ENCODE measurements around the gene ZNF555.

ZNF555 gene

GRCh38 chr19:2827022-2827421 is 14.3 kb upstream of the ZNF555 start:
- DNase-seq, result no peak

- no peak for DNase-seq
Observed at GRCh38 chr19:2827840-2828489, 13.3 kb upstream of the ZNF555 start.

DNA sequence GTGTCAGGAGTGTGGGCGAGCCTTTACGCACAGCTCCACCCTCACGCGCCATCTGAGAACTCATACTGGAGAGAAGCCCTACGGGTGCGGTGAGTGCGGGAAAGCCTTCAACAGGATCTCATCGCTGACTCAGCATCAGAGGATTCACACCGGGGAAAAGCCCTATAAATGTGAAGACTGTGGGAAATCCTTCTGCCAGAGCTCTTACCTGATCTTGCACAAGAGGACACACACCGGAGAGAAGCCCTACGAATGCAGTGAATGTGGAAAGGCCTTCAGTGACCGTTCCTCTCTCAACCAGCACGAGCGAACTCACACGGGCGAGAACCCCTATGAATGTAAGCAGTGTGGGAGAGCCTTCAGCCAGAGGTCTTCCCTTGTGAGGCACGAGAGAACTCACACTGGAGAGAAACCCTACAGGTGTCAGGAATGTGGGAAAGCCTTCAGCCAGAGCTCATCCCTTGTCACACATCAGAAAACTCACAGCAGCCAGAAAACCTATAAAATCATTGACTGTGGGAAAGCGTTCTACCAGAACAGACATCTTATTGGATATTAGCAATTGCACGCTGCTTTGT is 6.9 kb upstream of the ZNF555 start:
- DNase-seq, result no peak

GRCh38 chr19:2837430-2837829 is 3.8 kb upstream of the ZNF555 start:
- DNase-seq, result no peak

GRCh38 chr19:2841855-2842574 is 740 bp downstream of the ZNF555 start:
- no peak for DNase-seq

DNA sequence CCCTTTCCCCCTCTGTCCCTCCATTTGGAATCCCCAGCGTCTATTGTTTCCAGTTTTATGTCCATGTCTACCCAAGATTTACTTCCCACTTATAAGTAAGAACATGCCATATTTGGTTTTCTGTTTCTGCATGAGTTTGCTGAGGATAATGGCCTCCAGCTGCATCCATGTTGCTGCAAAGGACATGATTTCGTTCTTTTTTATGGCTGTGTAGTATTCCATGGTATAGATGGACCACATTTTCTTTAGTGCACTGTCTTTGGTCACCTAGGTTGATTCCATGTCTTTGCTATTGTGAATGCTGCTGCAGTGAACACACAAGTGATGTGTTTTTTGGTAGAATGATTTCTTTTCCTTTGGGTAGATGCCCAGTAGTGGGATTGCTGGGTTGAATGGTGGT is 3.8 kb downstream of the ZNF555 start:
- DNase-seq, result no peak

- no peak for DNase-seq
Observed at GRCh38 chr19:2846180-2846894, 5.1 kb downstream of the ZNF555 start.

DNA sequence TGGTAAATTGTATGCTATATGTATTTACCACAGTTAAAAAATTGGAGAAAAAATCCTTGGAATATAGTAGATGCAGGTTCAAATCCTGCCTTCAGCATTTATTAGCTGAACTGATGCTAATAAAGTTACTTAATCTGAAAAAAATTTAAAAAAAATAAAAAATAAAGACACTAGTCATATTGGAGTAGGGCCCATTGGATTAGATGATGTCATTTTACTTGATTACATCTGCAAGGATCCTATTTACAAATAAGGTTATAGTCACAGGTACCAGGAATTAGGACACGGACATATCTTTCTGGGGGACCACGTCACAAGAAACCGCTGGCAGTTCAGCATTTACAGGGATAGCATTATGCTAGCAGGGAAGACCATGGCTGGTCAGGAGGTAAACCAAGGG is 6.2 kb downstream of the ZNF555 start:
- DNase-seq, result no peak

DNA sequence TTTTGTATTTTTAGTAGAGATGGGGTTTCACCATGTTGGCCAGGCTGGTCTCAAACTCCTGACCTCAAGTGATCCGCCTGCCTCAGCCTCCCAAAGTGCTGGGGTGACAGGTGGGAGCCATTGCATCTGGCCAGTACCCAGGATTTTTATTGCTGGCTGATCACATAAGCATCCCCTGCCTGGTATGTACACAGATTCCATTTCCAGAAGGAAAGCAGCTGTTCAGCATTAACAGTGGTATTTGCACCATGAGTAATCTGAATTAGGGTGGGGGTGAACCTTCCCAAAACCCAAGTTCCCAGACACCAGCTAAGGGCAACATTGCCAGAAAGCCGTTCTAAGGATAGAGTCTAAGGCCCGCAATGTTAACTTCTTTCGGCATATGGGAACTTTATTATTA is 7.3 kb downstream of the ZNF555 start:
- DNase-seq, result no peak

DNA sequence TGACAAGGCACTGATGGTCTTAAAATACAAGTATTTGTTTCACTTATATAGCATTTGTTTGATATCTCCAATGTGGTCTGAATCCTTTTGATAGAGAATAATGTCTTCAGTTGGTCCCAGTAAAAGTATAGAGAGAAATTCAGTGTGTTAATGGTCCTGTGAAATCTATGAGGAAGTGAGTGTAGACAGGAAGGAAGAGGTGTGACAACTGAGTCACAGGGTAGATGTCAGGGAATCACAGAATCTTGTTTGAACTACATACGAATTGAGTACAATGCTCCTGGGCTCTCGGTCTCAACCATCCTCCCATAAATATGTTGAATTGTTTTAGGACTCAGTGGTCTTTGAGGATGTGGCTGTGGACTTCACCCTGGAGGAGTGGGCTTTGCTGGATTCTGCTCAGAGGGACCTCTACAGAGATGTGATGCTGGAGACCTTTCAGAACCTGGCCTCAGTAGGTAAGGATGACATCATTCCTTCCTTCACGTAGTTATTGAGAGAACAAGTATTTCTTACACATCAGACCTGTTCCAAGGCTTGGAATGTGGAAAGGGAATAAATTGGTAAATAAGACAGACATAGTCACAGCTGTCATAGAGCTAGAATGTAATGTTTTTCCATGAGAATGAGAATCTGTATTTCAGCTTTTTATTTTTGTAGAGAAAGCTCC is 9.1 kb downstream of the ZNF555 start:
- no peak for DNase-seq

DNA sequence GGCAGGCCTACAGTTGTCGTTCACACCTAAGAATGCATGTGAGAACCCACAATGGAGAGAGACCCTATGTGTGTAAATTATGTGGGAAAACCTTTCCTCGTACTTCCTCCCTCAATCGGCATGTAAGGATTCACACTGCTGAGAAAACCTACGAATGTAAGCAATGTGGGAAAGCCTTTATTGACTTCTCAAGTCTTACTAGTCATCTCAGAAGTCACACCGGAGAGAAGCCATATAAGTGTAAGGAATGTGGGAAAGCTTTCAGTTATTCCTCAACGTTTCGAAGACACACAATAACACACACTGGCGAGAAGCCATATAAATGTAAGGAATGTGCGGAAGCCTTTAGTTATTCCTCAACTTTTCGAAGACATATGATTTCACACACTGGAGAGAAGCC is 11.3 kb downstream of the ZNF555 start:
- no peak for DNase-seq

DNA sequence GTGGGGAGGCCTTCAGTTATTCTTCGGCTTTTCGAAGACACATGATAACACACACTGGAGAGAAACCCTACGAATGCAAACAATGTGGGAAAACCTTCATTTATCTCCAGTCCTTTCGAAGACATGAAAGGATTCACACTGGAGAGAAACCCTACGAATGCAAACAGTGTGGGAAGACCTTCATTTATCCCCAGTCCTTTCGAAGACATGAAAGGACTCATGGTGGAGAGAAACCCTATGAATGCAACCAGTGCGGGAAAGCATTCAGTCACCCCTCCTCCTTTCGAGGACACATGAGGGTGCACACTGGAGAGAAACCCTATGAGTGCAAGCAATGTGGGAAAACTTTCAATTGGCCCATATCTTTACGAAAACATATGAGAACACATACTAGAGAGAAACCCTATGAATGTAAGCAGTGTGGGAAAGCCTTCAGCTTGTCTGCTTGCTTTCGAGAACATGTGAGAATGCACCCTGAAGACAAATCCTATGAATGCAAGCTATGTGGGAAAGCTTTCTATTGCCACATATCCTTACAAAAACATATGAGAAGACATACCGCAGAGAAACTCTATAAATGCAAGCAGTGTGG is 11.8 kb downstream of the ZNF555 start:
- DNase-seq, result no peak

DNA sequence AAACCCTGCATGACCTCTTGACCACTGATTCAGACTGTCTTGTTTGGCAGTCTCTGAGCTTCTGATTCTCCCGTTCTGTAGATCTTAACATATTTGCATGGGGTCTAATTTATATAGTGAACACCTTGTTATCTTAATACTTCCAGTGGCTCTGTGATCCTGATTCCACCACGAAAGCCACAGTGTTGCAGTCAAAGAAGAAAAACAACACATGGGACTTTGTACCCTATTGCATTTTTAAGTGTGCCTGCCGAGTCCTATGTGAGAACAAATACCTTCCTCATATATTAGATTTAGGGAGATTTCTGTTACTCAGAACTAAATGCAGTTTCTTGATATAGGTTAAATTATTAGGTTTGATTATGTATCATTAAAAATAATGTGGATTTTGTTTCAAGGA is 13.6 kb downstream of the ZNF555 start:
- no peak for DNase-seq

DNA sequence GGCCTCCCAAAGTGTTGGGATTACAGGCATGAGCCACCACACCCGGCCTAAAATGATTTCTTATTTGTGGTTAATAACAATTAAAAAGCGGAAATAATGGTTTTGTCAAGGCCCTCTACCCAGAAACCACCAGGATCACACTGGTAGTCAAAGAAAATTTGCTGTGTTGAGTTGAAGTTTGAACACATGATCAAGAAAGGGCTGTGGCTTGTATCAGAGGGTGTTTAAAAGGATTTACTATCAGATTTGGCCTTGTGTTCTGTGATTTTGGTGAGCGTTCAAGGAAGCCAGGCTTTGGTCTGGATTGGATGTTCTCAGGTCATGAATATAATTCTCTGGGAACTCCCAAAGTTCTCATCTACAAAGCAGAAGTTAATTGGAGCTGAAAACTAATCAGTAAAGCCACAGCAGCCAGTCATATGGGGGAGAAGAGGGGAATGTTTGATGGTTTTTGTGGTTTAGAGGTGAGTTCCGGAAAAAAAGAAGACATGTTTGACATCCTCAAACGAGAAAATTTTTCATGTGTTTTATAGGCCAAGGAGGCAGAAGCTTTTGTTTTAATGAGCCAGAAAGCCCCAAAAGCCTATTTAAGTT is 15.3 kb downstream of the ZNF555 start:
- peak in 1 of 2 donors; percentile 62 for DNase-seq

DNA sequence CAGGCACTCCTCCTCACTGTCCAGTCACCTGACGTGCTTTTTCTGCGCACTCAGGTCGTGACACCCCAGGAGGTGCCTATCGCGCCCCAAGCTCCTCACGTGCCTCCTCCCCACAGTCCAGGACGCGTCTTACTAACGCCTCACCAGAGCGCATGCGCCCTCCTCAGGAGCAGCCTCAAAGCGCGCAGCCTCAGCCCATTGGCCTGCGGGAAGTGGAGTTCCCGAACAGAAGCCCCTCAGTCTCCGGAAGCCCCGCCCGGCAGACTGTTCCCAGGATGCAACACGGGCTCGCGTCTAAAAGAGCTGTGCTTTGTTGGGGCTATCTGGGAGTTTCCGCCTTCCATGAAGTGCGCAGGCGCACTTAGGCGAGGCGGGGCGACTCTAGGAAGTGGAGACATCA is 17.6 kb downstream of the ZNF555 start:
- no peak for DNase-seq

DNA sequence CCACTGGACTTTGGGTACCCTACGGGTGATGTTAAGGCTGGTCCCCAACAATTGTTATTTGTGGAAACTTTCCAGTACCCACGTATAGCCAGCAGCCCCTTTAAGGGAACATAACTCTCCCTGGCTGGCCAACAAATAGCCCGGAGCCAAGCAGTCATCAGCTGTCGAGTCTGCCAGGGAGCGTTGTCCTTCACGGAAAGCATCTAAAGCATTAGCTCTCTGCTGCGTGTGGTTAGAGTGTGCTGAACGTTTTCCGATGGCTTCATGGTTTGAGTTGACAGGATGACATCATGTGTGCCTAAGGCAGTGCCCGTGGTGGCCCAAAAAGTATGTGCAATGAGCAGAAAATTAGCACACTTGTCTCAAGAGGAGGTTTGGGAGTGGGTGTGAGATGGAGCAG is 22.5 kb downstream of the ZNF555 start:
- DNase-seq, result no peak

GRCh38 chr19:2865334-2866100 is 24.2 kb downstream of the ZNF555 start:
- no peak for DNase-seq

DNA sequence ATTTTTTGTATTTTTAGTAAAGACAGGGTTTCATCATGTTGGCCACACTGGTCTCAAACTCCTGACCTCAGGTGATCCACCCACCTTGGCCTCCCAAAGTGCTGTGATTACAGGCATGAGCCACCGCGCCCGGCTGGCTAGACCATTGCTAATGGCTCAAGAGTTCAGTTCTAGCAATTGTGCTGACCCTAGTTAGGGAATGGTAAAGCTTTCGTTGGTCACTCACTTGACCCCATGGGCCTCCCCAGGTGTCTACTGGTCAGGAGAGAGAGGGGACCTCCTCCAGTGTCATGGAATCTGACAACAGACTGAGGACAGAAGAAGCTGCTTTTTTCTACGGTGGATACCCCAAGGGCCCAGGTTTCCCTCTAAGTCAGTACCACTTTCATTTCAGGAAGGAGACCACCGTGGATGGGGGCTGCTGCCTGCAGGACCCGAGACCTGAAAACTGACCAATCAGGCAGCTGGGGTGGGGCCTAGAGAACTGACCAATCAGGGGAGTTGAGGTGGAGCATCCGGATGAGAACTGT is 25.3 kb downstream of the ZNF555 start:
- no peak for DNase-seq

DNA sequence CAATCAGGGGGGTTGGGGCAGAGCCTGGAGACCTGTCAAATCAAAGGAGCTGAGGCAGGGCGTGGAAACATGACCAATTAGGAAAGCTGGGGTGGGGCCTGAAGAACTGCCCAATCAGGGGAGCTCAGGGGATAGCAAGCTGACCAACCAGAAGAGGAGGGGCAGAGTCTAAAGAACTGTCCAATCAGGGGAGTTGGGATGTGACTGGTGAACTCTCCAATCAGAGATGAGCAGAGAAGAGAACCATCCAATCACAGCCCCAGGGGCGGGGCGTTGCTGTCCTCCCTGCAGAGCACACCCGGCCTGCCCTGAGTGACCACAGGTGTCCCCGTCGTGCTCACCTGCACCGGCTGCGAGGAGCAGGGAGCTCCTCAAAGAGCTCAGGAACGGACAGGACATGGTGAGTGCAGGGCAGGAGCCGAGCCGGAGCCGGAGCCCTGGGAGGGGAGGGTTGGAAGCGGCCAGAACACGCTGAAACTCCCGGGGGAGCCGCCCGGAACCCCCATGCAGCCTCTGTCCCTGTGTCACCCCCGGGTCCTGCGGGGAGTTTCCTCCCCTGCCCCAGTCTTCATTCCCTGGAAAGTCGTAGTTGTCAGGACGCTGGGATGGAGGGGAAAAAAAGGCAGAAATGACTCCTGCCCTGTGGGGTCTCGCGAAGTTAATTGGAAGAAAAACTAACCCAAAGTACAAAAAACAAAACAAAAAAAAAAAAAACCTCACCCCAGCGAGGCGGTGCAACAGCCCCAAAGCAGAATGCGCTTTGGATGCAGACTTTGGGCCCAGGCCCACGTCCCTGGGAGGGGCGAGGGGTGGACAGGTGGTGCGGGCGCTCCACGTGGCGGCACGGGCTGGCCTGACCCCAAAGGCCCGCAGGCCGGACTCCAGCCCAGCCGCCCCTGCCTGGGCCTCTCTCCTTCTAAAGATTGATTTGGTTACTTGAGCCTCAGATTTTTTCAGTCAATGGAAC is 26.0 kb downstream of the ZNF555 start, which contains the start of gene ZNF556:
ZNF556 (plus strand) TSS at position 311 of the 967 bp plus-strand sequence; CDS start at position 398, 87 bp downstream.
- no peak for DNase-seq

DNA sequence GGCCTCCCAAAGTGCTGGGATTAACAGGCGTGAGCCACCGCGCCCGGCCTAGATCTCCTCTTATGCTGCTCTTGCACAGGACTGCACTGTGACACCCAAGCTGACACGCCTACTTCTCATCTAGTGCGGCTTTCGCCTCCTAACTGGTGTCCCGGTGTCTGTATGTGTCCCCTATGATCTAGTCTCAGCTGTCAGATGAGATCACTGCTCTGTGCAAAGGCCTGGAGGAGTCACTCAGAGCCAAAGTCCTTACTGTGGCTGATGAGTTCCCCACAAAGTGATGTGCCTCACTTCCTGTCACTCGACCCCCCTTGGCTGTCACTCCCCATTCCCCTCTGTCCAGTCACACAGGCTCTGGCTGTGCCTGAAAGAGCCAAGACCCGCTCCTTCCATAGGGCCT is 28.3 kb downstream of the ZNF555 start:
- no peak for DNase-seq

All from CD4-positive, alpha-beta T cell treated with Interleukin-4 for 1 hour (primary cell).